Smooth muscle cell (in vitro differentiated cells): ENCODE data around the gene CA11. TPM values are rescaled to one million over a fixed set of nuclear protein-coding genes. Genes with fewer than 3 reads are reported as not detected.

ENCODE experiments used
- DNase-seq: peaks from one replicate; lab custom pipeline; 2025; ENCODE audit not compliant: unreplicated experiment; lab: John Stamatoyannopoulos, UW
- H2AFZ ChIP-seq: fragments of 200-600 bp; sonication (generic); 2 replicates; pipeline ENCODE4 v1.6.0; 2016; ENCODE audit warnings: antibody characterized with exemption, low read depth, mild to moderate bottlenecking
- H3F3A ChIP-seq: fragments of 200-600 bp; sonication (generic); 2 replicates; pipeline ENCODE4 v1.6.0; 2017; ENCODE audit warnings: antibody characterized with exemption, low read depth
- H3K27ac ChIP-seq: fragments of 200-600 bp; sonication (generic); 2 replicates; pipeline ENCODE4 v1.5.1; 2016; ENCODE audit warnings: low read depth, mild to moderate bottlenecking
- H3K27me3 ChIP-seq: fragments of 200-600 bp; sonication (generic); 2 replicates; pipeline ENCODE4 v1.6.1; 2016; ENCODE audit warnings: low read depth, mild to moderate bottlenecking
- H3K36me3 ChIP-seq: fragments of 200-600 bp; sonication (generic); 2 replicates; pipeline ENCODE4 v1.5.1; 2016; ENCODE audit warnings: low read depth
- H3K4me1 ChIP-seq: fragments of 200-600 bp; sonication (generic); 2 replicates; pipeline ENCODE4 v1.5.1; 2016; ENCODE audit warnings: low read depth
- H3K4me2 ChIP-seq: fragments of 200-600 bp; sonication (generic); 2 replicates; pipeline ENCODE4 v1.6.0; 2016; ENCODE audit warnings: mild to moderate bottlenecking
- H3K4me3 ChIP-seq: fragments of 200-600 bp; sonication (generic); 2 replicates; pipeline ENCODE4 v1.5.1; 2016; ENCODE audit warnings: mild to moderate bottlenecking
- H3K79me2 ChIP-seq: fragments of 200-600 bp; sonication (generic); 2 replicates; pipeline ENCODE4 v1.6.0; 2016; ENCODE audit warnings: low read depth, mild to moderate bottlenecking
- H3K9ac ChIP-seq: fragments of 200-600 bp; sonication (generic); 2 replicates; pipeline ENCODE4 v1.6.0; 2016; ENCODE audit warnings: low read depth
- H3K9me3 ChIP-seq: fragments of 200-600 bp; sonication (generic); replicated peaks from 2 replicates; pipeline ENCODE4 v1.5.1; 2016; ENCODE audit warnings: low read depth
- H4K20me1 ChIP-seq: fragments of 200-600 bp; sonication (generic); 2 replicates; pipeline ENCODE4 v1.6.0; 2016; ENCODE audit warnings: low read depth
- WGBS: methylation state at CpG from one replicate; pipeline ENCODE4 v1.1.7; 2016; ENCODE audit warnings: low lambda C conversion rate; 5-methylcytosine and 5-hydroxymethylcytosine counted together
- polyA plus RNA-seq: library from polyadenylated mRNA; unstranded; fragments of >200 nt; fragmentation: Nextera tagmentation; extraction: Ambion mirVana; gene quantifications from 2 replicates; pipeline ENCODE4 v1.2.1, GENCODE V29; 2016
- total RNA-seq: library from RNA; depleted of rRNA; stranded (reverse); fragments of >200 nt; gene quantifications from 2 replicates; pipeline ENCODE4 v1.2.3, GENCODE V29; 2014
- TF ChIP-seq, protein P1 (sequence below): fragments of 200-600 bp; sonication (generic); IDR thresholded peaks from 2 replicates; pipeline ENCODE4 v1.5.1; 2017; ENCODE audit warnings: borderline replicate concordance, mild to moderate bottlenecking, antibody characterized with exemption; ENCODE audit not compliant: insufficient read depth, poor library complexity, severe bottlenecking

The CA11 gene
- total and polyA plus RNA-seq, 2 experiments from 2014 or later = 0.09 to 6.9 TPM

DNA sequence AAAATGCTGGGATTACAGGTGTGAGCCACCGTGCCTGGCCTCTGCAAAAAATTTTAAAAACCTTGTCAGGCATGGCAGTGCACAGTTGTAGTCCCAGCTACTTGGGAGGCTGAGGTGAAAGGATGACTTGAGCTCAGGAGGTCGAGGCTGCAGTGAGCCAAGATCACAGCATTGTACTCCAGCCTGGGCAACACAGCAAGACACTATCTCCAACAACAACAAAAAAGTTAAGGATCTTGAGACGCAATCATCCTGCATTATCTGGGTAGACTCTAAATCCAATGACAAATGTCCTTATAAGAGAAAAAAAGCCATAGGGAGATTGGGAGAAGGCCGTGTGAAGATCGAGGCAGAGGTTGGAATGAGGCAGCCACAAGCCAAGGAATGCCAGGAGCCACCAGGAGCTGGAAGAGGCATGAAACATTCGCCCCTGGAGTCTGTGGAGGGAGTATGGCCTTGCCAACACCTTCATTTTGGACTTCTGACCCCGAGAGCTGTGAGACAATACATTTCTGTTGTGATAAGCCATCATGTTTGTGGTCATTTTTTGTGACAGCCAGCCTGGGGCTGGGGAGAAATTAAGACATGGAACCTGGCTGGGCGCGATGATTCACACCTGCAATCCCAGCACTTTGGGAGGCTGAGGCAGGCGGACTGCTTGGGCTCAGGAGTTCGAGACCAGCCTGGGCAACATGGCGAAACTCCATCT is 5.1 kb upstream of the CA11 start:
- Histone ChIP-seq H3K27ac (no peak overlapping the region), H3K36me3 (no peaks in the 10 kb centered on the region), H3K4me1 (no peaks in the 10 kb centered on the region), H3K27me3 (no peaks in the 10 kb centered on the region), H3K4me3 (no peak overlapping the region), H3F3A (no peaks in the 10 kb centered on the region), H2AFZ (no peak overlapping the region), H4K20me1 (no peaks in the 10 kb centered on the region), H3K79me2 (no peaks in the 10 kb centered on the region), H3K9ac (no peak overlapping the region), H3K9me3 (no peaks in the 10 kb centered on the region), H3K4me2 (no peak overlapping the region)
- no peak for DNase-seq
- TF ChIP-seq, protein P1, sequence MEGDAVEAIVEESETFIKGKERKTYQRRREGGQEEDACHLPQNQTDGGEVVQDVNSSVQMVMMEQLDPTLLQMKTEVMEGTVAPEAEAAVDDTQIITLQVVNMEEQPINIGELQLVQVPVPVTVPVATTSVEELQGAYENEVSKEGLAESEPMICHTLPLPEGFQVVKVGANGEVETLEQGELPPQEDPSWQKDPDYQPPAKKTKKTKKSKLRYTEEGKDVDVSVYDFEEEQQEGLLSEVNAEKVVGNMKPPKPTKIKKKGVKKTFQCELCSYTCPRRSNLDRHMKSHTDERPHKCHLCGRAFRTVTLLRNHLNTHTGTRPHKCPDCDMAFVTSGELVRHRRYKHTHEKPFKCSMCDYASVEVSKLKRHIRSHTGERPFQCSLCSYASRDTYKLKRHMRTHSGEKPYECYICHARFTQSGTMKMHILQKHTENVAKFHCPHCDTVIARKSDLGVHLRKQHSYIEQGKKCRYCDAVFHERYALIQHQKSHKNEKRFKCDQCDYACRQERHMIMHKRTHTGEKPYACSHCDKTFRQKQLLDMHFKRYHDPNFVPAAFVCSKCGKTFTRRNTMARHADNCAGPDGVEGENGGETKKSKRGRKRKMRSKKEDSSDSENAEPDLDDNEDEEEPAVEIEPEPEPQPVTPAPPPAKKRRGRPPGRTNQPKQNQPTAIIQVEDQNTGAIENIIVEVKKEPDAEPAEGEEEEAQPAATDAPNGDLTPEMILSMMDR = no peak
- 95% methylated on average over 12 of the region's 12 CpGs for WGBS

DNA sequence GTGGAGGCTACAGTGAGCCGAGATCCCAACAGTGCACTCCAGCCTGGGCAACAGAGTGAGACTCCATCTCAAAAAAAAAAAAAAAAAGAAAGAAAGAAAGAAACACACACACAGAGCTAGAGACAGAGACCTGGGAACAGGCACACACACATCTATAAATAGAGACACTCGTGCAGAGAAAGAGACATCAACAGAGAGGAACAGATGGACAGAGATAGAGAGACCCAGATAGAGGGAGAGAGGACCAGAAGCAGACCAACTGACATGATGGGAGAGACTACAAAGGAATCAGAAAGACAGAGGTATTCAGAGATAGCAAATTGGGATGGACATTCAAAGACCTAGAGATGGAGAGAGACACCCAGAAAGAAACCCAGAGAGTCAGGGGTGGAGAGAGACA is 2.1 kb upstream of the CA11 start:
- no peak overlapping the region for H2AFZ ChIP-seq
- no peak overlapping the region for H3K4me2 ChIP-seq
- H3K9me3 ChIP-seq = no peaks in the 10 kb centered on the region
- no peak for DNase-seq
- H3K27ac ChIP-seq = no peak overlapping the region
- H3K36me3 ChIP-seq = no peaks in the 10 kb centered on the region
- H3K4me1 ChIP-seq = peaks cover 4% of the 10 kb centered on the region
- TF ChIP-seq, protein P1 = no peak
- H3K4me3 ChIP-seq = no peak overlapping the region
- no peaks in the 10 kb centered on the region for H3K27me3 ChIP-seq
- no peak overlapping the region for H3K9ac ChIP-seq
- no peaks in the 10 kb centered on the region for H3K79me2 ChIP-seq
- WGBS = 79% methylated on average over 2 of the region's 2 CpGs
- H3F3A ChIP-seq = no peaks in the 10 kb centered on the region
- H4K20me1 ChIP-seq = no peaks in the 10 kb centered on the region

DNA sequence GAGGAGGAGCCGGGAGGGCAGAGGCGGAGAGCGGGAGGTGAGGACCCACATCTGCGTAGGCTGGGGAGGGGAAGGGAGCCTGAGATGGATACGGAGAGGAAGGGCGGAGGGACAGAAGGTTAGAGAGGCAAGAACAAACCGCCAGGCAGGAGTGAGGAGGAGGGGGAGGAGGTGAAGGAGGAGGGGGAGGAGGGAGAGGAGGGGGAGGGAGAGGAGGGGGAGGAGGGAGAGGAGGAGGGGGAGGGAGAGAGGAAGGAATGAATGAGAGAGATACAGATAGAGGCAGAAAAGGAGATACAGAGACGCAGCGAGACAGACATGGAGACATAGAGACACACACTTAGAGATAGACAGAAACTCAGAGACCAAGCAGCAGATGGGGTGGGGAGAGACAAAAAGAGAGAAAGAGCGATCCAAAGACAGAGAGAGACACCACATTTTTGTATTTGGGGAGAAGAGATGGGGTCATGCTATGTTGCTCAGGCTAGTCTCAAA is 782 bp upstream of the CA11 start:
- no peak overlapping the region for H3K27ac ChIP-seq
- TF ChIP-seq, protein P1 = no peak
- no peaks in the 10 kb centered on the region for H3K79me2 ChIP-seq
- peak overlapping the region; percentile 97 for H3K4me2 ChIP-seq
- peak overlapping the region; percentile 96 for H2AFZ ChIP-seq
- H3F3A ChIP-seq = no peaks in the 10 kb centered on the region
- H3K4me1 ChIP-seq = peaks cover 4% of the 10 kb centered on the region
- no peaks in the 10 kb centered on the region for H3K36me3 ChIP-seq
- no peaks in the 10 kb centered on the region for H3K27me3 ChIP-seq
- WGBS = 75% methylated on average over 1 of the region's 10 CpGs
- H3K4me3 ChIP-seq = peak overlapping the region; percentile 68
- no peaks in the 10 kb centered on the region for H4K20me1 ChIP-seq
- H3K9me3 ChIP-seq = no peaks in the 10 kb centered on the region
- no peak for DNase-seq
- no peak overlapping the region for H3K9ac ChIP-seq

DNA sequence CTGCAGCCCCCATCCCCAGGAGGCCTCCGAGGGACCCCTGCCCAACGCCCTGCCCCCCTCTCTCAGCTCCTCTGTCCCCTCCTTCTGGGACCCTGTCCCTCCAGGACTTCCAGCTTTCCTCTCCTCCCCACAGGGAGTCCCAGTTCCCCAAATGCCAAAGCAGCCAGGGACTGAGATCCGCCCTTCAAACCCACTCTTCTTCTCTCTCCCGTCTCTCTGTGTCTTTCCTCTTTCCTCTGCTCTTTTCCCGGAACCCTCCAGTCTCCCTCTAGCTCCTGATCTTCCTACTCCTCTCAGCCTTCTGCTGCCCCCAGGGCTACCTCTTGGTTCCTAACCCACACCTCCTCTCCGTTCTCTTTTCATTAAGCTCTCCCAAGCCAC is 377 bp downstream of the CA11 start:
- no peaks in the 10 kb centered on the region for H3K9me3 ChIP-seq
- H4K20me1 ChIP-seq = no peaks in the 10 kb centered on the region
- no peaks in the 10 kb centered on the region for H3K27me3 ChIP-seq
- TF ChIP-seq, protein P1 = no peak
- H3K4me1 ChIP-seq = peaks cover 4% of the 10 kb centered on the region
- H3K79me2 ChIP-seq = no peaks in the 10 kb centered on the region
- no peaks in the 10 kb centered on the region for H3F3A ChIP-seq
- H3K36me3 ChIP-seq = no peaks in the 10 kb centered on the region
- no peak overlapping the region for H3K9ac ChIP-seq
- peak overlapping the region; percentile 68 for H3K4me3 ChIP-seq
- H3K4me2 ChIP-seq = peak overlapping the region; percentile 97
- WGBS = 0% methylated on average over 4 of the region's 6 CpGs
- DNase-seq = no peak
- no peak overlapping the region for H3K27ac ChIP-seq
- H2AFZ ChIP-seq = peak overlapping the region; percentile 96
